Loucy (cell line): ENCODE results near the gene UNC13B.

Experiments used
- EZH2phosphoT487 ChIP-seq: fragments of 200-600 bp; IDR thresholded peaks from 2 replicates; pipeline ENCODE4 v1.6.1; 2018; ENCODE audit warnings: antibody characterized with exemption, mild to moderate bottlenecking, moderate library complexity, borderline replicate concordance
- TF ChIP-seq, protein P1 (sequence below): fragments of 200-600 bp; sonication (generic); conservative IDR thresholded peaks from 2 replicates; pipeline ENCODE4 v1.5.1; 2014; ENCODE audit warnings: mild to moderate bottlenecking, antibody characterized with exemption, low read length

DNA sequence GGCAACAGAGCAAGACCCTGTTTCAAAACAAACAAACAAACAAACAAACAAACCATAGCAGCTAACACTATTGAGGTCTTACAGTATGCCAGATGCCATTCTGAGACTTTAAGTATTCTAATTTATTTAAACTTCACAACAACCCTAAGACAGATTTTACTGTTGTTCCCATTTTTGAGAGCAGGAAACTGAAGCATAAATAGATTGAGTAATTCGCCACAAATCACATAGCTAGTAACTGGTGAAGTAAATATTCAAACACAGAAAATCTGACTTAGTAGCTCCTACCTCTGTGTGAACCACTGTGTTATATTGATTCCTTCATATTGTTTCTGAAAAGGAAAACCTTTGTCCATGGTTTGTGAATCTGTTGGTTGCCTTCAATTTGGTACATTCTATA, 98.4 kb downstream of the UNC13B start:
- TF ChIP-seq, protein P1, sequence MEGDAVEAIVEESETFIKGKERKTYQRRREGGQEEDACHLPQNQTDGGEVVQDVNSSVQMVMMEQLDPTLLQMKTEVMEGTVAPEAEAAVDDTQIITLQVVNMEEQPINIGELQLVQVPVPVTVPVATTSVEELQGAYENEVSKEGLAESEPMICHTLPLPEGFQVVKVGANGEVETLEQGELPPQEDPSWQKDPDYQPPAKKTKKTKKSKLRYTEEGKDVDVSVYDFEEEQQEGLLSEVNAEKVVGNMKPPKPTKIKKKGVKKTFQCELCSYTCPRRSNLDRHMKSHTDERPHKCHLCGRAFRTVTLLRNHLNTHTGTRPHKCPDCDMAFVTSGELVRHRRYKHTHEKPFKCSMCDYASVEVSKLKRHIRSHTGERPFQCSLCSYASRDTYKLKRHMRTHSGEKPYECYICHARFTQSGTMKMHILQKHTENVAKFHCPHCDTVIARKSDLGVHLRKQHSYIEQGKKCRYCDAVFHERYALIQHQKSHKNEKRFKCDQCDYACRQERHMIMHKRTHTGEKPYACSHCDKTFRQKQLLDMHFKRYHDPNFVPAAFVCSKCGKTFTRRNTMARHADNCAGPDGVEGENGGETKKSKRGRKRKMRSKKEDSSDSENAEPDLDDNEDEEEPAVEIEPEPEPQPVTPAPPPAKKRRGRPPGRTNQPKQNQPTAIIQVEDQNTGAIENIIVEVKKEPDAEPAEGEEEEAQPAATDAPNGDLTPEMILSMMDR, result no peak
- no peak for TF ChIP-seq EZH2phosphoT487
